ENCODE data around the gene NFIB.

NFIB gene

GRCh38 chr9:14320271-14321181 is 6.6 kb upstream of the NFIB start:
- DNase-seq (ENCODE audit: low read depth in 2 of 2), result no peak

GRCh38 chr9:14318934-14319580 is 5.1 kb upstream of the NFIB start:
- no peak for DNase-seq (ENCODE audit: low read depth in 2 of 2)

DNA sequence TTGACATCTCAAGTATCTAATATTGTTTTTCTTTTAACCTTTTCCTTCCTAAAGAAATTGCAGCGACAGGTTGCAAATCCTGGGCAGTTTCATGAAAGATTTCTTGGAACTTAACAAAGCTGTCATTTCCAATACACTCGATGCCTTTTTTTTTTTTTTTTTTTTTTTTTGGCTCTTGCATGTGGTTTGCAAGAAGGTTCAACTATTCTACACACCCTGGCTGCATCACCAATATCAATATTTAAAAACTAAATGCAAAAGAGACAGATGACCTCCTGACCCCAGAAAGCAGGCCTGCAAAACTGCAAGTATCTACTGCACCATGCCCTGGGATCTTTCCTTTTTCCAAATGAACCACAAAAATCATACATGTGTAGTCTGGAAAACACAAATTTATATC is 4.4 kb upstream of the NFIB start:
- no peak for DNase-seq (ENCODE audit: low read depth in 2 of 2)

- DNase-seq (ENCODE audit: low read depth in 2 of 2), result no peak
Observed at GRCh38 chr9:14317667-14318320, 3.9 kb upstream of the NFIB start.

- no peak for DNase-seq (ENCODE audit: low read depth in 2 of 2)
Observed at GRCh38 chr9:14316602-14317300, 2.8 kb upstream of the NFIB start.

DNA sequence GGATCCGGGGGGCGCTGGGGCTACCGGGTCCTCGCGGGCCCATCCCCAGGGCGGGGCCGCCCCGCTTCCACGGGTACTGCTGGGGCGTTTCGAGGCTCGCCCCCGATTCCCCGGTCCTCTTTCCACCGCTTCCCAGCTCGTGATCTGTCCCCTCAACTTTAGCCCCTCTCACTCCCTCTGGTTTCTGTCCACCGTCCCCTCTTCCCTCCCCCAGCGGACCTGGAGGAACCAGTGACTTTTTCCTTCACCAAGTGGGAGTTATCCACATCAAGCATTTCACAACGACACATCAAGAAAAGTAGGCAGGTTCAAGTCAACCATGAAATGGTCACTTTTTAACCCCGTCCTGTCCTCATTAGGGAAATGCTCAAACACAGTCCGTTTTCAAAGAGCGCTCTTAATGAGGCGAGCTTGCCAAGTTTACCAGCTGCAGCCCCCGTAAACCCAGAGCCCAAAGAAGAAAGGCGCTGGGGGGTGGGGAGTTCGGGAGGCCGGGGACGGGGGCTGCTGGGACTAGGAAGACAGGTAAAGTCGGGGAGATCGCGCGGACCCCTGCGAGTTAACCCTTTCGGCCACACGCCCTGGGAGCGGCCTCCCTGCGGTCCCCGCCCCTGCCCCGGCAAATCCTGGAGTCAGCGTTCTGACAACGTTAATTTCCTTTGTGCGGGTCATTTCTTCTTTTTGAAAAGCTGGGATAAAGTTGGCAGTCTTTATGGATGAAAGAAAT is 2.1 kb upstream of the NFIB start:
- DNase-seq (ENCODE audit: low read depth in 2 of 2), result no peak

GRCh38 chr9:14314929-14315874 is 1.3 kb upstream of the NFIB start:
- DNase-seq (ENCODE audit: low read depth in 2 of 2), result no peak

DNA sequence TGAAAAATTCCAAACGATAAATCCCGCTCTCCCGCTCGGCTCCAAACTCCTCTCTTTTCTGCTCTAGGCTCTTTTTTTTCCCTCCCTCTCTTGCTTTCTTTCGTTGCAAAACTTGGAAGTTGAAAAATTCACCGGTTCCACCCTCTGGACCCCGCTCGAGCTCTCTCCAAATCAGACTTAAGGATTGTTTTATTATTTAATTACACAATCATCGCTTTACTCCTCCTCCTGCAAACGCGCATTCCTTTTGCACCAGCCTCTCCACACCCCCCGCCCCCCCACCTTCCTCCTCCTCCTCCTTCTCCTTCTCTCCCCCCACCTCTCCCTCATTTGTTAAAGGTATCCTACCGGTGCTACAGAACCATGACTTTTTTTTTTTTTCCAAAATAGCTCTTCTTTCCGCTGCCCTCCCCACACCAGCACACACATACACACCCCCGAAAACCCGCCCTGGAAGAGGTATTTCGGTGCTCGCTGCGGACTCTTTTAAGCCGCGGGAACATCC is 535 bp upstream of the NFIB start:
- DNase-seq (ENCODE audit: low read depth in 2 of 2), result no peak

- no peak for DNase-seq (ENCODE audit: low read depth in 2 of 2)
Observed at GRCh38 chr9:14313378-14313940, 482 bp downstream of the NFIB start.

DNA sequence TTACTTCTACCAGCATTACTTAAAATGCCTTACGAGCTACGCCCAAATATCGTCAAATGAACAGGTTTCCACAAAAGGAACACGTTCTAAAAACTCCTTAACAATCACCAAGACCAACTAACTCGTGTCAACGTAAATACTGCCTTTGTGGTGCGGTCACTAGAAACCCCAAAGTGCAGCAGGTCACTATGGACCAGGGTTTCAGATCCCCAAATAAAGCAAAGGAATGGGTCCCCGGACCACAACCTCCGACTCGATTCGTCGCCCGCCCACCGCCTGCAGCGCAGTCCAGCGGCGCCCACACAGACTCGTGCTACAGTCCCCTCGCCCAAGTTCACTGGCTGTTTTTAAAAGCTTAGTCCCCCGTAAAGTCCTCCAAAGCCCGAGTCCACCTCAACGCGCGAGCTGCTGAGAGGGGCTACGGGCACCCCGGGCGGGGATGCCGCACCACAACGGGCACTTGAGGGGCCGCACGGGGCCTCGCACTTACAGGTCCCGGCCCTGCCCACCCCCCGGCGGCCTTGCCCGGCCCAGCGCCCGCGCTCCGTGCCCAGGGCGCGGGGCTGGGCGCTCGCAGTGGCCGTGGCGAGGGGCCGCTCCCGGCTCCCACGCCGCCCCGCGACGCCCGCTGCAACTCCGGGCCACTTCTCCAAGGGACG is 1.1 kb downstream of the NFIB start:
- DNase-seq (ENCODE audit: low read depth in 2 of 2), result no peak

GRCh38 chr9:14311956-14312685 is 1.8 kb downstream of the NFIB start:
- no peak for DNase-seq (ENCODE audit: low read depth in 2 of 2)

- DNase-seq (ENCODE audit: low read depth in 2 of 2), result no peak
Observed at GRCh38 chr9:14311171-14311949, 2.6 kb downstream of the NFIB start.

DNA sequence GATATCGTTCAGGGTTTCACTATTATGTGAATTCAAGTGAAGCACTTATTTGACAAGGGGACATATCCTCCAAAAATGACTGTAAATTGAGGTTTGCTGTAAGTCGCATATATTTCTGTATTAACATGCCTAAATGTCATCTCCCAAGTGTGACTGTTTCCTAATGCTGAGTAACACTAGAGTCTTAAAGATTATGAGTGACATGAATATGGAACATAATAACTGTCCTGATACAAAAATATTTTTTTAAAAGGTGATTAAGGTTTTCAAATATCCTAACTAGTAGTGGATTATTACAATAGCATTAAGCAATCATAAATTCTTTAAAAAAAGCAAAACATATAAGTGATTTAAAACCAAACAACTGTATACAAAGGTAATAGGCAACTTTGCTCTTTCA is 3.6 kb downstream of the NFIB start:
- DNase-seq (ENCODE audit: low read depth in 2 of 2), result no peak

DNA sequence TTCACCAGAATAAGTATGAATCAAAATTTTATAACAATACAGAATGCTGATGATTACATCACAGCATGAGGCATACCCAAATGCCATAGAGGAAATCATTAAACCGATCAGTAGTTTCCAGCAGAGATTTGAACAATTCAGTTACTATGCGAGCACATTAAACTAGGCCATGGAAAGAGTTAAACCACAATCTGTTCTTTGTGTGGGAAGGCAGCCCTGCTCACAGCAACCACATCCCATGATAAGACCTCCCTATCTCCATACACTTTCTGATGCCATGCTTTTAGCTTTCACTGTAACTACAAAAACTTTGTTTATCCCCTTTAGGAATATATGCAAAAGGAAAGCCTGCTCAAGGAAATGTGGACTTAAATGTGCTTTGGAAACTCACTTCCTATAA is 4.5 kb downstream of the NFIB start:
- no peak for DNase-seq (ENCODE audit: low read depth in 2 of 2)

DNA sequence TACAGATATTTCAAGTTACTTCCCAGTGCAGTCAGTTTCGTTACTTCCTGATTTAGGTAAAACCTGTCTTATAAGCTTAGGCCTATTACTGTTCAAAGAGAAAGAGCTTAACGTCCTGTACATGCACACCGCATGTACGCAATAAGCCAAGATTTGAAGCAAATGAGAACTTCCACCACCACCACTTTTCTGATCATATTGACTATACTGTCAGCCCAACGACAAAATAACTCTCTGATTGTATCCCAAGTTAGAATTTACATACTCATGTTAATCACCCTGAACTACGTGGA is 5.1 kb downstream of the NFIB start:
- DNase-seq (ENCODE audit: low read depth in 2 of 2), result no peak

DNA sequence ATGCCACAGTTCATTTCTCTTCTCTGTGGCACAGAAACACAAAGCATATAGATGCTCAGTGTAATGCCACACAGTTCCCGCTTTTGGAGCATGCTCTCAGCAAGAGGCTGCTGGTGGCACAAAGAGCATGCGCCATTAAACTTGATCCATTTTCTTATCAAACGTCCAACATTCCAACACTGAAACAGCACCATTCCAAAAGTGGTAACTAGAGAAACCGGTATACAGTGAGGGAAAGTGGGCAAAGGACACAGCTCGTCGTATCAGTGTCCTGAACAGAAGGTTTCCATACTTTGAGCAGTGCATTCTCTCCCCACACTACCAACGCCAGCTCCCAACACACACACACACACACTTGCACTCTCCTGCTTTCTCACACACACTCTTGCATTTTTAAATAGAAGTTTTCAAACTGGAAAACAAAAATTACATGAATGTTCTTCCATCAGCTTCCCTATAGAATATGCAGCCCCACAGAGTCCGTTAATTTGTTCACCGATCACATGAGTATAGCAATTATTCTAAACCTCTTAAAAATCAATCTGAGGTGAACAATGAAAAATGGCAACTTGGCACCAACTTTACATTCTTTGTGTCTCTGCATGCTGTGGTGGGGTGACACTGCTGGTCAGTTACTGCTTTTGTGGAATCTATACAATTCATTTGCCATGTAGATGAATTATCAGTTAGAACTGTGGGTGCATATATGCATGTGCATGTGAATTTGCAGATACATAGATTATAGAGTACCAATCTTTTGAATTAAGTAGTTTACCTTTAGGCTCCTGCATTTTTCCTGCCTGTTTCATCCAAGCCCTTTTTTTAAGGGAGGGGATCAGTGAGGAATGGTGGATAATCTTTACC is 5.7 kb downstream of the NFIB start:
- no peak for DNase-seq (ENCODE audit: low read depth in 2 of 2)
